Karpas-422 (cell line): ENCODE measurements around the gene EHD2. TPM values are rescaled to one million over a fixed set of nuclear protein-coding genes. Genes with fewer than 3 reads are reported as not detected.
"Not testable (repeated sequence)": the region's sequence is repeated elsewhere in the genome, so short reads cannot be mapped to it uniquely, and the experiment has no call there.

ENCODE experiments used
- DNase-seq: peaks from one replicate; pipeline ENCODE4 v3.0.0-alpha.2; 2015
- H2AFZ ChIP-seq: fragments of 200-600 bp; sonication (generic); 2 replicates; pipeline ENCODE4 v1.6.1; 2014; ENCODE audit warnings: antibody characterized with exemption, low read length, mixed read lengths
- H3K27ac ChIP-seq: fragments of 200-600 bp; sonication (generic); 2 replicates; pipeline ENCODE4 v1.5.1; 2014; ENCODE audit warnings: mild to moderate bottlenecking, low read length, moderate library complexity
- H3K27me3 ChIP-seq: fragments of 200-600 bp; sonication (generic); 2 replicates; pipeline ENCODE4 v1.6.1; 2014; ENCODE audit warnings: low read length, mixed read lengths
- H3K36me3 ChIP-seq: fragments of 200-600 bp; sonication (generic); 2 replicates; pipeline ENCODE4 v1.6.1; 2014; ENCODE audit warnings: low read length, mixed read lengths; ENCODE audit not compliant: insufficient read depth
- H3K4me1 ChIP-seq: fragments of 200-600 bp; sonication (generic); 2 replicates; pipeline ENCODE4 v1.6.1; 2014; ENCODE audit warnings: mild to moderate bottlenecking, low read length, mixed read lengths
- H3K4me2 ChIP-seq: fragments of 200-600 bp; sonication (generic); 2 replicates; pipeline ENCODE4 v1.6.1; 2014; ENCODE audit warnings: low read length, low read depth, mild to moderate bottlenecking; ENCODE audit not compliant: poor library complexity, severe bottlenecking
- H3K4me3 ChIP-seq: fragments of 200-600 bp; sonication (generic); 2 replicates; pipeline ENCODE4 v1.5.1; 2014; ENCODE audit warnings: mild to moderate bottlenecking, antibody characterized with exemption, low read length, mixed read lengths
- H3K79me2 ChIP-seq: fragments of 200-600 bp; sonication (generic); 2 replicates; pipeline ENCODE4 v1.6.1; 2014; ENCODE audit warnings: mild to moderate bottlenecking, low read length, mixed read lengths
- H3K9ac ChIP-seq: fragments of 200-600 bp; sonication (generic); 2 replicates; pipeline ENCODE4 v1.6.0; 2014; ENCODE audit warnings: low read length
- H3K9me2 ChIP-seq: fragments of 200-600 bp; sonication (generic), shearing (Covaris generic); replicated peaks from 2 replicates; pipeline ENCODE4 v1.6.0; 2014; ENCODE audit warnings: mild to moderate bottlenecking, low read length, moderate library complexity; ENCODE audit not compliant: insufficient read depth
- H3K9me3 ChIP-seq: fragments of 300-700, 200-600 bp; sonication (generic); 2 replicates; pipeline ENCODE4 v1.6.1; 2014; ENCODE audit warnings: low read length, mixed read lengths
- H4K20me1 ChIP-seq: fragments of 200-600 bp; sonication (generic); 2 replicates; pipeline ENCODE4 v1.6.1; 2014; ENCODE audit warnings: mild to moderate bottlenecking, antibody characterized with exemption, low read length, low read depth; ENCODE audit not compliant: insufficient read depth
- total RNA-seq: library from RNA; depleted of rRNA; stranded (reverse); fragments of >200 nt; shearing (Covaris generic); gene quantifications from 2 replicates; pipeline ENCODE4 v1.2.3, GENCODE V29; 2014; ENCODE audit warnings: low replicate concordance

EHD2 gene
- total RNA-seq, 1 experiment from 2014 or later = not detected

DNA sequence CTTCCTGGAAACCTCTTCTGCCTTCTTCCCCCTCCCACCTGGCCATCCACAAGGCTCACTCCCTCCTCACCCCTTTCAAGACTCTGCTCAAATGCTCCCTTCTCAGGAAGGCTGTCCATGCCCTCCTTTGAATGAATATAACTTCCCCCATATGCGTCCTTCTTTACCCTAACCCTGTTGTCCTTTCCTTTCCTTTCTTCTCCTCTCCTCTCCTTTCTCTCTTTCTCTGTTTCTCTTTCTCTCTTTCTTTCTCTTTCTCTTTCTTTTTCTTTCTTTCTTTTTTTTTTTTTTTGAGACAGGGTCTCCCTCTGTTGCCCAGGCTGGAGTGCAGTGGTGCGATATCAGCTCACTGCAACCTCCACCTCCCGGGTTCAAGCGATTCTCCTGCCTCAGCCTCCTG lies 15.1 kb downstream of the EHD2 start:
- H3K4me2 ChIP-seq, H4K20me1 ChIP-seq, H3K9me2 ChIP-seq, H3K27ac ChIP-seq, H3K9me3 ChIP-seq, H3K36me3 ChIP-seq, H2AFZ ChIP-seq, H3K4me3 ChIP-seq, H3K4me1 ChIP-seq, H3K9ac ChIP-seq, H3K27me3 ChIP-seq, H3K79me2 ChIP-seq, DNase-seq: not testable (repeated sequence)

- H3K9me2 ChIP-seq = no peaks in the 10 kb centered on the region
- no peaks in the 10 kb centered on the region for H3K9me3 ChIP-seq
- H3K4me2 ChIP-seq = no peak overlapping the region
- DNase-seq = no peak
- no peaks in the 10 kb centered on the region for H3K79me2 ChIP-seq
- H2AFZ ChIP-seq = no peak overlapping the region
- H4K20me1 ChIP-seq = no peaks in the 10 kb centered on the region
- no peak overlapping the region for H3K4me3 ChIP-seq
- H3K36me3 ChIP-seq = no peaks in the 10 kb centered on the region
- no peak overlapping the region for H3K27ac ChIP-seq
- H3K4me1 ChIP-seq = no peaks in the 10 kb centered on the region
- no peaks in the 10 kb centered on the region for H3K27me3 ChIP-seq
- H3K9ac ChIP-seq = no peak overlapping the region
Observed at GRCh38 chr19:47729468-47729798, 16.2 kb downstream of the EHD2 start.

GRCh38 chr19:47729799-47730520 lies 16.7 kb downstream of the EHD2 start:
- Histone ChIP-seq H3K27ac (no peak overlapping the region), H3K9me2 (no peaks in the 10 kb centered on the region), H3K27me3 (no peaks in the 10 kb centered on the region), H4K20me1 (no peaks in the 10 kb centered on the region), H2AFZ (no peak overlapping the region), H3K36me3 (no peaks in the 10 kb centered on the region), H3K4me3 (no peak overlapping the region), H3K9me3 (no peaks in the 10 kb centered on the region), H3K4me1 (no peaks in the 10 kb centered on the region), H3K79me2 (no peaks in the 10 kb centered on the region), H3K4me2 (no peak overlapping the region), H3K9ac (no peak overlapping the region)
- no peak for DNase-seq

- H3K9me2 ChIP-seq = no peaks in the 10 kb centered on the region
- H4K20me1 ChIP-seq = no peaks in the 10 kb centered on the region
- no peaks in the 10 kb centered on the region for H3K4me1 ChIP-seq
- H3K27ac ChIP-seq = no peak overlapping the region
- no peak for DNase-seq
- no peak overlapping the region for H3K4me2 ChIP-seq
- no peaks in the 10 kb centered on the region for H3K27me3 ChIP-seq
- no peaks in the 10 kb centered on the region for H3K9me3 ChIP-seq
- H3K4me3 ChIP-seq = no peak overlapping the region
- no peak overlapping the region for H2AFZ ChIP-seq
- no peak overlapping the region for H3K9ac ChIP-seq
- no peaks in the 10 kb centered on the region for H3K36me3 ChIP-seq
- no peaks in the 10 kb centered on the region for H3K79me2 ChIP-seq
Observed at GRCh38 chr19:47730521-47730889, 17.3 kb downstream of the EHD2 start.

GRCh38 chr19:47730910-47731309 lies 17.7 kb downstream of the EHD2 start:
- Histone ChIP-seq H3K27me3 (no peaks in the 10 kb centered on the region), H3K4me3 (no peak overlapping the region), H3K36me3 (no peaks in the 10 kb centered on the region), H3K9ac (no peak overlapping the region), H4K20me1 (no peaks in the 10 kb centered on the region), H3K4me1 (no peaks in the 10 kb centered on the region), H3K9me2 (no peaks in the 10 kb centered on the region), H3K27ac (no peak overlapping the region), H3K9me3 (no peaks in the 10 kb centered on the region), H2AFZ (no peak overlapping the region), H3K79me2 (no peaks in the 10 kb centered on the region), H3K4me2 (no peak overlapping the region)
- DNase-seq = no peak

DNA sequence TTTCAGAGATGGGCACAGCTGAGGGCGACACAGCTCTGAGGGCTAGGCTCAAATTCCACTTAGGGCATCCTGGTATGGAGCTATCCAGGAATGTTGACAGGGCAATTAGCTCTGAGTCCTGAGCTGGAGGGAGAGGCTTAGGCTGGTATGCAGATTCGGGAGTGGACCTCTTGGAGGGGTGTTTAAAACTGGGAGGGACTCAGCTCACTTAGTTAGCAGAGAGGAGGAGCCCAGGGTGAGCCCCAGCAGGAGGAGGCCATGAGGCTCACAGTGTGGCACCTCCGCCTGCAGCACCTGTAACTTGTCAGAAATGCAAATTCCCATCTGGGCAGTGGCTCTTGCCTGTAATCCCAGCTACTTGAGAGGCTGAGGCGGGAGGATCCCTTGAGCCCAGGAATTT lies 21.9 kb downstream of the EHD2 start:
- Histone ChIP-seq H2AFZ (no peak overlapping the region), H3K4me2 (no peak overlapping the region), H3K9ac (no peak overlapping the region), H3K79me2 (no peaks in the 10 kb centered on the region), H3K27ac (no peak overlapping the region), H3K4me1 (peaks cover 7% of the 10 kb centered on the region), H3K9me2 (no peaks in the 10 kb centered on the region), H3K9me3 (no peaks in the 10 kb centered on the region), H4K20me1 (no peaks in the 10 kb centered on the region), H3K27me3 (no peaks in the 10 kb centered on the region), H3K36me3 (no peaks in the 10 kb centered on the region), H3K4me3 (no peak overlapping the region)
- no peak for DNase-seq

GRCh38 chr19:47740866-47741519 lies 27.8 kb downstream of the EHD2 start:
- Histone ChIP-seq H3K9ac (no peak overlapping the region), H3K9me2 (no peaks in the 10 kb centered on the region), H4K20me1 (no peaks in the 10 kb centered on the region), H3K4me1 (peaks cover 22% of the 10 kb centered on the region), H2AFZ (no peak overlapping the region), H3K9me3 (no peaks in the 10 kb centered on the region), H3K27ac (no peak overlapping the region), H3K27me3 (no peaks in the 10 kb centered on the region), H3K4me2 (no peak overlapping the region), H3K79me2 (peaks cover 3% of the 10 kb centered on the region), H3K4me3 (no peak overlapping the region), H3K36me3 (no peaks in the 10 kb centered on the region)
- DNase-seq = no peak

DNA sequence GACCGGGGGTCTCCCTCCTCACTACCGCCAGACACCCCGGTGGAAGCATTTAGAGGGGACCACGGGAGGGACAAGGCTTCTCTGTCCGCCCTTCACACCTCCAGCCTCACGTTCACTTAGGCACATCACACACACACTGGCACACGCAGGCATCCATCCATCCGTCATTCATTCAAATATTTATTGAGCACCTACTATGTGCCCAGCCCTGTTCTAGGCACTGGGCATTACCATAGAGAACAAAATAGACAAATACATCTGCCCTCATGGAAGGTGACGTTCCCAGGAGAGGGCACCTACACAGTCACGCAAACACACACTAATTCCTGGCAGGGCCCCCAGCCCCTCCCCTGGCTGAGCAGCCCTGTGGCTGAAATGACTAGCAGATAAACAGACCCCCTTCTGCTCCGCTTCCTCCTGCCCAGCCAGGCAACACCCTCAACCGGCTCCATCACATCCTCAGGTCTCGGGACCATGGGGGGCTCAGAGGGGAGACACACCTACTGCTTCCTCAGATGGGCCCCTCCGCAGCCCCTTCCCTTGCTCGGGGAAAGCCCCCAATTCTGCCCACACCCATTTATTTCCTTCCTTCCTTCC lies 28.4 kb downstream of the EHD2 start:
- H3K4me2 ChIP-seq = no peak overlapping the region
- H3K9me2 ChIP-seq = no peaks in the 10 kb centered on the region
- no peak overlapping the region for H3K27ac ChIP-seq
- H3K79me2 ChIP-seq = peaks cover 10% of the 10 kb centered on the region
- no peak overlapping the region for H2AFZ ChIP-seq
- DNase-seq = no peak
- no peaks in the 10 kb centered on the region for H4K20me1 ChIP-seq
- H3K36me3 ChIP-seq = peaks cover under 1% of the 10 kb centered on the region; the same call in 1 of the 2 replicates
- no peaks in the 10 kb centered on the region for H3K27me3 ChIP-seq
- H3K9me3 ChIP-seq = no peaks in the 10 kb centered on the region
- H3K4me1 ChIP-seq = peaks cover 28% of the 10 kb centered on the region
- no peak overlapping the region for H3K4me3 ChIP-seq
- no peak overlapping the region for H3K9ac ChIP-seq
